Measurements from ENCODE around the gene RNF181.

RNF181 gene

GRCh38 chr2:85596026-85596333 is 435 bp downstream of the RNF181 start:
- no peak for TF ChIP-seq CTCF (IDR thresholded peaks at IDR 0.05; ENCODE audit: insufficient read depth, missing control alignments)
- FAIRE-seq (no peak), DNase-seq (ENCODE audit: insufficient read length, low spot score) (no peak)

DNA sequence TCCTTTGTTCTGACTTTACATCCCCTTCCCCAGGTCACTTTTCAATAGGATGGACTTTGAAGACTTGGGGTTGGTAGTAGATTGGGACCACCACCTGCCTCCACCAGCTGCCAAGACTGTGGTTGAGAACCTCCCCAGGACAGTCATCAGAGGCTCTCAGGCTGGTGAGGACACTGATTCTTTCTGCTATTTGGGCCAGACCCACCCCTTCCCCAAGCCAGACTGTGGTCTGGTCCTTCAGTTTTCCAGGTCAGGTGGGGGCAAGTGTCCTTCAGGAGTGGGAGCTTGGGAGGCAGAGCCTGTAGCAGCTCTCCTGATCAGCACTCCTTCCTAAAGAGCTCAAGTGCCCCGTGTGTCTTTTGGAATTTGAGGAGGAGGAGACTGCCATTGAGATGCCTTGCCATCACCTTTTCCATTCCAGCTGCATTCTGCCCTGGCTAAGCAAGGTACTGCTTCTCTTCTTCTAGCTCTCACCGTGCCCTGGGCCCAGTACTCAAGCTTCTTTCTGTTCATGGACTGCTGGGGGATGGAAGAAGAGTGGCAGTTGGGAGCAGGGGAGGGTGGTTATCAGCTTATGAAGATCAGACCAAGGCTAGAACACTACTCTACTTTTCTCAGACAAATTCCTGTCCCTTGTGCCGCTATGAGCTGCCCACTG is 1.1 kb downstream of the RNF181 start:
- FAIRE-seq (no peak), DNase-seq (ENCODE audit: insufficient read length, low spot score) (no peak)
- TF ChIP-seq CTCF (IDR thresholded peaks at IDR 0.05; ENCODE audit: insufficient read depth, missing control alignments), result no peak

DNA sequence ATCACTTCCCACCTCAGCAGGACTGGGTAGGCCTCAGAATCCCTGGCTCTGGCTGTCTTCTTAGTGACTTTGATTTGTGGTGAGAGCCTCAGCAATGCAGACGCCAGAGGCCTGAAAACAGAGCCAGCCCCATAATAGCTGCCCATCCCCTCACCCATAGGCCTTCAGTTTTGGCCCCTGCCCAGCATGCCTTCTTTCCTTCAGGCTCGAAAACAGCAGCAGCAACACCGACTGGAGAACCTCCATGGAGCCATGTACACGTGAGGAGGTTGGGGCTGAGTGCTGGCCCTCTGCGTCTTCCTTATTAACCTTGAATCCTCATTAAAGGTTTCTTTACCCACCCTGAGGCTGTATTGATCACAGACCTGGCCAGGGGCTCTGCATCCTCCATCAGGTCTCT is 1.7 kb downstream of the RNF181 start:
- no peak for TF ChIP-seq CTCF (IDR thresholded peaks at IDR 0.05; ENCODE audit: insufficient read depth, missing control alignments)
- FAIRE-seq (no peak), DNase-seq (ENCODE audit: insufficient read length, low spot score) (no peak)

DNA sequence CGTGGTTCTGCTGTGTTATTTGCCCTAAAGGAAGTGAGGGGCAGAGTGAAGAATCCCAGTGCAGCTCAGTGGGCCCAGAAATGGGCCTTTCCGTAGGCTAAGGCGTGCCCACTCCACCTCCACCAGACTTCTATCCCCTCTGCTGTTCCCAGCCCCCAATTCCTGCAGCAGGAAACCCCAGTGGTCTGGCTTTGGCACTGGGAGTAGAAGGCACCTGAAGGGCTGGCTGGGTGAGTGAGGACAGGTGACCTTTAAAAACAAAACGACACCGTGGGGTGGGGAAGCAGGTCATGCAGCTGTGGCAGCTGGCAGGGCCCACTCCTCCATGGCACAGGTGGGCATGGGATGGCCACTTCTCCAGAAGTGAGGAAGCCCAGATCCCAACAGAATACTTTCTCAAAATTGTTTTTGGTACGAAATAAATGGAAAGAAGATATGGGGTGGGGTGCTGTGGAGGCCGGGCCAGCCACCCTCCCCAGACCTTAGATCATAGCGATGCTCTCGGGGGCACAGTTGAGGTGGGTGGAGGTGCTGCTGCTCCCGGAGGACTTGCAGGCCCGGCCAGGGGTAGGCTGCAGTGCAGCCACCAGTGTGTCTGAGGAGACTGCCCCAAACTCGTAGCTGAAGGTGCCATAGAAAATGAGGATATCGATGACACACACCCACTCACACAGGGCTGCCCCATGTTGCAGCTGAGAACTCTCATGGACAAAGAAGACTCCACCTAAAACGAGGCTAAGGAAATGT is 3.2 kb downstream of the RNF181 start:
- FAIRE-seq (no peak), DNase-seq (ENCODE audit: insufficient read length, low spot score) (peak; percentile 4)
- TF ChIP-seq CTCF (IDR thresholded peaks at IDR 0.05; ENCODE audit: insufficient read depth, missing control alignments), result no peak

DNA sequence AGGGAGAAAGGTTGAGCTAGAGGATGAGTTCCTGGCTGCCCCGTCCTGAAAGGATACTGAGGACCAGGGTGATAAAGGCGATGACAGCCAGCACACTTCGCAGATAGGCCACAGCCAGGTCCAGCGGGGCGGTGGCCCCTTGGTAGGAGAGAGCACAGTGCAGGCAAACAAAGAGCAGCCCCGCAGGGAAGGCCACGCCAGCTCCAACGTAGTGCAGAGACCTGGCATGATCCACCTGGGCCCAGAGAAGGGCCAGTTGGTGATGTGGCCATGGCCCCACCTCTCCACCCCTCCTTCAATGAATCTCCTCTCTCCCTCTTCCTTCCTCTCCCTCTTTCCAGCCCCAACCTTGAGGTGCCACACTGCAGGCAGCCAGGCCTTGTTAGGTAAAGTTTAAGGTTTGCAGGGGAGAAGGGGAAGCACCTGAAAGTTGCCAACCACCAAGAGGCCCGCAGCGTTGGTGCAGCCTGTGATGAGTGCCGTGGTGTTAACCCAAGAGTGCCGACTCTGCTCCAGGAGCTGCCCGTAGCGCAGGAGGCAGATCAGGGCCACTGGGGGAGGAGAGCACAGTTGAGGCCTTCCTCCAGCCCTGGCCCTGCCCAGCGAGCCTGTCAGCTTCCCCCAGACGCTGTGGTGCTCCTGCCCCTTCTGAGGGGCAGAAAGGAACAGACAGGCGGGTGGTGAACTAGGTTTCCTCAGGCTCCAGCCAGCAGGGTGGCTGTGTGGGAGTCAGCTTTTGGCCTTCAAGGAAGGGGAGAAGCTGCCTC is 4.1 kb downstream of the RNF181 start:
- FAIRE-seq (no peak), DNase-seq (ENCODE audit: insufficient read length, low spot score) (peak; percentile 5)
- no peak for TF ChIP-seq CTCF (IDR thresholded peaks at IDR 0.05; ENCODE audit: insufficient read depth, missing control alignments)

DNA sequence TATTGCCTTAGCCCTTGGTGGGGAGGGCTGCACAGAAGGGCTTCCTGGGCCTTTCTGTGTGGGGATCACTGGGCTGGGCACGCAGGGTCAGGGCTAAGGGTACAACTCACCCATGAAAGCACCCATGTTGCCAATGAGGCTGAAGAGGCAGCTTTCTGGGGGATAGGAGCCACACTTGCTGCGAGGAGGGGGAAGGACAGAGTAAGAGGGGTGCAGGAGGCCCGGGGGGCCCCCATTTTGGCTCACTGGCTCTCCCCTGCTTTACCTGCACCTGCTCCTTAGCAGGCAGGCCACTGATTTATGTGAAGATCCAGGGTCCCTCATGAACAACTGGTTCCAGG is 4.7 kb downstream of the RNF181 start:
- FAIRE-seq (no peak), DNase-seq (ENCODE audit: insufficient read length, low spot score) (peak; percentile 7)

More for the DNA sequence above, 4.7 kb downstream of the RNF181 start:
- TF ChIP-seq CTCF (IDR thresholded peaks at IDR 0.05; ENCODE audit: insufficient read depth, missing control alignments), result no peak
